ENCODE measurements around the gene PTPN21. TPM values are rescaled to one million over a fixed set of nuclear protein-coding genes. Genes with fewer than 3 reads are reported as not detected.

PTPN21 gene
- total RNA-seq, 4 donors from 2014 or later = 24.7 to 47.2 (median 40.7) TPM

GRCh38 chr14:88421286-88421685, 133.5 kb downstream of the PTPN21 start:
- 79% methylated on average over 4 of the region's 4 CpGs for WGBS
- no peak overlapping the region for H3K4me3 ChIP-seq
- H3K36me3 ChIP-seq = peaks cover 11 to 23% (median 21%) of the 10 kb centered on the region in 4 donors
- intact Hi-C loops (cut with DNase I) = no loop called here
- TF ChIP-seq POLR2AphosphoS5 (IDR thresholded peaks at IDR 0.05) (no peak), POLR2A (IDR thresholded peaks at IDR 0.05; ENCODE audit: low read depth) (no peak), CTCF (IDR thresholded peaks at IDR 0.05) (no peak), EP300 (IDR thresholded peaks at IDR 0.05) (no peak)
- H3K27ac ChIP-seq (replicated peaks in 1 of 4) = no peak overlapping the region
- DNase-seq (ENCODE audit: extremely low spot score) = no peak
- H3K4me1 ChIP-seq = peaks cover 0 to 3% (median 1%) of the 10 kb centered on the region in 4 donors
- H3K27me3 ChIP-seq = no peaks in the 10 kb centered on the region
- peaks cover 0 to 8% (median 3%) of the 10 kb centered on the region in 4 donors for H3K9me3 ChIP-seq

GRCh38 chr14:88420187-88420586, 134.6 kb downstream of the PTPN21 start:
- peaks cover 17 to 32% (median 25%) of the 10 kb centered on the region in 4 donors for H3K36me3 ChIP-seq
- no peak for DNase-seq (ENCODE audit: extremely low spot score)
- no peak overlapping the region for H3K27ac ChIP-seq (replicated peaks in 1 of 4)
- H3K4me1 ChIP-seq = no peaks in the 10 kb centered on the region
- peaks cover 0 to 15% (median 7%) of the 10 kb centered on the region in 4 donors for H3K9me3 ChIP-seq
- no peak for TF ChIP-seq POLR2AphosphoS5 (IDR thresholded peaks at IDR 0.05)
- no peak for TF ChIP-seq EP300 (IDR thresholded peaks at IDR 0.05)
- no peak for TF ChIP-seq CTCF (IDR thresholded peaks at IDR 0.05)
- TF ChIP-seq POLR2A (IDR thresholded peaks at IDR 0.05; ENCODE audit: low read depth) = no peak
- 92% methylated on average over 3 of the region's 3 CpGs for WGBS
- no peaks in the 10 kb centered on the region for H3K27me3 ChIP-seq
- intact Hi-C loops (cut with DNase I) = no loop called here
- no peak overlapping the region for H3K4me3 ChIP-seq

GRCh38 chr14:88417594-88417993, 137.2 kb downstream of the PTPN21 start:
- no peaks in the 10 kb centered on the region for H3K27me3 ChIP-seq
- no peak overlapping the region for H3K27ac ChIP-seq (replicated peaks in 1 of 4)
- no peaks in the 10 kb centered on the region for H3K4me1 ChIP-seq
- no peak for TF ChIP-seq EP300 (IDR thresholded peaks at IDR 0.05)
- no peak for TF ChIP-seq POLR2A (IDR thresholded peaks at IDR 0.05; ENCODE audit: low read depth)
- no peak for TF ChIP-seq POLR2AphosphoS5 (IDR thresholded peaks at IDR 0.05)
- TF ChIP-seq CTCF (IDR thresholded peaks at IDR 0.05) = no peak
- H3K36me3 ChIP-seq = peaks cover 17 to 35% (median 25%) of the 10 kb centered on the region in 4 donors
- no peak overlapping the region for H3K4me3 ChIP-seq
- intact Hi-C loops (cut with DNase I) = no loop called here
- DNase-seq (ENCODE audit: extremely low spot score) = no peak
- H3K9me3 ChIP-seq = peaks cover 0 to 15% (median 12%) of the 10 kb centered on the region in 4 donors

Small RNA genes within 50 kb of the gene (small RNA-seq; reads per million reads assigned to genes)
- 0 reads per million in 3 donors for gene RNU4-22P

Other genes starting within 250 kb of the PTPN21 start
- under 1 TPM in 1 of 4 donors, not detected in 3; 0.17 TPM for gene KCNK10, start 231.7 kb downstream of the PTPN21 start, total RNA-seq
- 10 to 100 TPM; 16.2 to 34.5 (median 20.4) TPM for gene SPATA7, start 169.3 kb downstream of the PTPN21 start, total RNA-seq
- 10 to 100 TPM; 48.6 to 60.0 (median 58.5) TPM for gene ZC3H14, start 8.0 kb upstream of the PTPN21 start, total RNA-seq
- 1 to 10 TPM; 2.7 to 3.7 (median 3.7) TPM for gene EML5, start 237.9 kb upstream of the PTPN21 start, total RNA-seq

Measured in esophagus muscularis mucosa (tissue), 4 donors.